ENCODE results near the gene IBTK. TPM values are rescaled to one million over a fixed set of nuclear protein-coding genes. Genes with fewer than 3 reads are reported as not detected.
"Not testable (repeated sequence)": the region's sequence is repeated elsewhere in the genome, so short reads cannot be mapped to it uniquely, and the experiment has no call there.

Gene IBTK
- total RNA-seq (2014; rRNA removed; shearing (Covaris generic)) = 31.9 and 33.0 TPM in 2 replicates

GRCh38 chr6:82247505-82248272 is at the start of gene IBTK:
IBTK (minus strand) TSS chr6:82247744; CDS start chr6:82240486, 7,258 bp downstream.
- no peaks in the 10 kb centered on the region; the same call in 1 of the 2 replicates for H3K36me3 ChIP-seq (replicated peaks; ENCODE audit: control insufficient read depth, insufficient read depth, low read length)
- DNase-seq = peak; percentile 94
- H3K4me3 ChIP-seq (ENCODE audit: insufficient read depth, low read depth, low read length) = peak within 1 kb of the TSS; percentile 85
- no peaks in the 10 kb centered on the region for H3K27me3 ChIP-seq (ENCODE audit: control insufficient read depth, insufficient read depth, low read length)

- DNase-seq = no peak
- Histone ChIP-seq H3K4me3 (ENCODE audit: insufficient read depth, low read depth, low read length) (no peak overlapping the region), H3K36me3 (replicated peaks; ENCODE audit: control insufficient read depth, insufficient read depth, low read length) (no peaks in the 10 kb centered on the region), H3K27me3 (ENCODE audit: control insufficient read depth, insufficient read depth, low read length) (no peaks in the 10 kb centered on the region)
Observed at GRCh38 chr6:82283771-82284410, 36.3 kb upstream of the IBTK start.

GRCh38 chr6:82281550-82281949 is 34.0 kb upstream of the IBTK start:
- not testable (repeated sequence) for H3K27me3 ChIP-seq (ENCODE audit: control insufficient read depth, insufficient read depth, low read length); H3K36me3 ChIP-seq (replicated peaks; ENCODE audit: control insufficient read depth, insufficient read depth, low read length); H3K4me3 ChIP-seq (ENCODE audit: insufficient read depth, low read depth, low read length); DNase-seq

- no peak for DNase-seq
- Histone ChIP-seq H3K4me3 (ENCODE audit: insufficient read depth, low read depth, low read length) (no peak overlapping the region), H3K36me3 (replicated peaks; ENCODE audit: control insufficient read depth, insufficient read depth, low read length) (no peaks in the 10 kb centered on the region), H3K27me3 (ENCODE audit: control insufficient read depth, insufficient read depth, low read length) (no peaks in the 10 kb centered on the region)
Observed at GRCh38 chr6:82277686-82278085, 30.1 kb upstream of the IBTK start.

GRCh38 chr6:82275686-82276085 is 28.1 kb upstream of the IBTK start:
- no peak for DNase-seq
- Histone ChIP-seq H3K4me3 (ENCODE audit: insufficient read depth, low read depth, low read length) (no peak overlapping the region), H3K27me3 (ENCODE audit: control insufficient read depth, insufficient read depth, low read length) (no peaks in the 10 kb centered on the region), H3K36me3 (replicated peaks; ENCODE audit: control insufficient read depth, insufficient read depth, low read length) (no peaks in the 10 kb centered on the region)

- no peak for DNase-seq
- H3K27me3 ChIP-seq (ENCODE audit: control insufficient read depth, insufficient read depth, low read length) = no peaks in the 10 kb centered on the region
- no peak overlapping the region for H3K4me3 ChIP-seq (ENCODE audit: insufficient read depth, low read depth, low read length)
- no peaks in the 10 kb centered on the region for H3K36me3 ChIP-seq (replicated peaks; ENCODE audit: control insufficient read depth, insufficient read depth, low read length)
Observed at GRCh38 chr6:82273295-82273694, 25.8 kb upstream of the IBTK start.

- H3K36me3 ChIP-seq (replicated peaks; ENCODE audit: control insufficient read depth, insufficient read depth, low read length) = no peaks in the 10 kb centered on the region
- H3K4me3 ChIP-seq (ENCODE audit: insufficient read depth, low read depth, low read length) = no peak overlapping the region
- no peaks in the 10 kb centered on the region for H3K27me3 ChIP-seq (ENCODE audit: control insufficient read depth, insufficient read depth, low read length)
- DNase-seq = no peak
Observed at GRCh38 chr6:82270881-82271635, 23.5 kb upstream of the IBTK start.

GRCh38 chr6:82268301-82268846 is 20.8 kb upstream of the IBTK start:
- Histone ChIP-seq H3K4me3 (ENCODE audit: insufficient read depth, low read depth, low read length) (no peak overlapping the region), H3K36me3 (replicated peaks; ENCODE audit: control insufficient read depth, insufficient read depth, low read length) (no peaks in the 10 kb centered on the region), H3K27me3 (ENCODE audit: control insufficient read depth, insufficient read depth, low read length) (no peaks in the 10 kb centered on the region)
- no peak for DNase-seq

- Histone ChIP-seq H3K4me3 (ENCODE audit: insufficient read depth, low read depth, low read length) (no peak overlapping the region), H3K36me3 (replicated peaks; ENCODE audit: control insufficient read depth, insufficient read depth, low read length) (no peaks in the 10 kb centered on the region), H3K27me3 (ENCODE audit: control insufficient read depth, insufficient read depth, low read length) (no peaks in the 10 kb centered on the region)
- no peak for DNase-seq
Observed at GRCh38 chr6:82264824-82265223, 17.3 kb upstream of the IBTK start.

- H3K36me3 ChIP-seq (replicated peaks; ENCODE audit: control insufficient read depth, insufficient read depth, low read length) = no peaks in the 10 kb centered on the region
- DNase-seq = no peak
- no peaks in the 10 kb centered on the region for H3K27me3 ChIP-seq (ENCODE audit: control insufficient read depth, insufficient read depth, low read length)
- H3K4me3 ChIP-seq (ENCODE audit: insufficient read depth, low read depth, low read length) = no peak overlapping the region
Observed at GRCh38 chr6:82264321-82264720, 16.8 kb upstream of the IBTK start.

- no peaks in the 10 kb centered on the region for H3K36me3 ChIP-seq (replicated peaks; ENCODE audit: control insufficient read depth, insufficient read depth, low read length)
- H3K4me3 ChIP-seq (ENCODE audit: insufficient read depth, low read depth, low read length) = no peak overlapping the region
- no peak for DNase-seq
- H3K27me3 ChIP-seq (ENCODE audit: control insufficient read depth, insufficient read depth, low read length) = no peaks in the 10 kb centered on the region
Observed at GRCh38 chr6:82263916-82264315, 16.4 kb upstream of the IBTK start.

- no peaks in the 10 kb centered on the region for H3K27me3 ChIP-seq (ENCODE audit: control insufficient read depth, insufficient read depth, low read length)
- DNase-seq = no peak
- H3K4me3 ChIP-seq (ENCODE audit: insufficient read depth, low read depth, low read length) = no peak overlapping the region
Observed at GRCh38 chr6:82260997-82261732, 13.6 kb upstream of the IBTK start.

GRCh38 chr6:82259389-82259788 is 11.8 kb upstream of the IBTK start:
- DNase-seq = no peak
- Histone ChIP-seq H3K4me3 (ENCODE audit: insufficient read depth, low read depth, low read length) (no peak overlapping the region), H3K36me3 (replicated peaks; ENCODE audit: control insufficient read depth, insufficient read depth, low read length) (no peaks in the 10 kb centered on the region), H3K27me3 (ENCODE audit: control insufficient read depth, insufficient read depth, low read length) (no peaks in the 10 kb centered on the region)

More at GRCh38 chr6:82260997-82261732, 13.6 kb upstream of the IBTK start:
- H3K36me3 ChIP-seq (replicated peaks; ENCODE audit: control insufficient read depth, insufficient read depth, low read length) = no peaks in the 10 kb centered on the region

Measured in H7 (cell line).